B cell (primary cell): Measurements from ENCODE around the gene FAM111A. TPM values are rescaled to one million over a fixed set of nuclear protein-coding genes. Genes with fewer than 3 reads are reported as not detected.

ENCODE experiments used
- ATAC-seq: fragments of 200-7000 bp; cut with Tn5 transposase; one replicate; pipeline ENCODE4 v1.10.0; 2021; ENCODE audit warnings: low read depth, mild to moderate bottlenecking, moderate number of reproducible peaks, moderate library complexity
- CTCF ChIA-PET: fragments of 350-600 bp; sonication (Branson Sonifier 250); formaldehyde crosslinking; loops from one replicate; lab custom pipeline; 2021; ENCODE audit warnings: antibody characterized with exemption, inconsistent platforms; lab: Charles Lee
- POLR2A ChIA-PET: fragments of 350-600 bp; sonication (Branson Sonifier 250); formaldehyde crosslinking; loops from one replicate; lab custom pipeline; 2021; ENCODE audit warnings: antibody characterized with exemption; lab: Charles Lee
- DNase-seq: peaks from one replicate; pipeline ENCODE4 v3.0.0; 2013
- H2AFZ ChIP-seq: 2 replicates; pipeline ENCODE4 v1.6.1; 2012; ENCODE audit warnings: mild to moderate bottlenecking, low read depth, low read length; ENCODE audit not compliant: insufficient read depth, poor library complexity, severe bottlenecking
- H3K27ac ChIP-seq, 2 donors: 1 replicate in 1 of 2; 2 replicates in 1 of 2; pipeline ENCODE4 v1.5.1; 2012 to 2013; ENCODE audit warnings: low read length in 2 of 2, mild to moderate bottlenecking in 2 of 2, moderate library complexity in 1 of 2
- H3K27me3 ChIP-seq, 4 experiments: fragments of 200-600 bp in 1 of 4; sonication (generic) in 1 of 4; replicated peaks in 1 of 4; 1 replicate in 2 of 4; 2 replicates in 2 of 4; pipeline versions ENCODE4 v1.6.1 to v1.7.0; 2013 to 2016; ENCODE audit warnings: low read length in 3 of 4, mild to moderate bottlenecking in 2 of 4, mixed read lengths in 1 of 4, moderate library complexity in 1 of 4; ENCODE audit not compliant: insufficient read depth in 4 of 4, control insufficient read depth in 3 of 4; ENCODE audit errors: control extremely low read depth in 1 of 4
- H3K36me3 ChIP-seq, 2 experiments: replicated peaks in 1 of 2; 1 replicate in 1 of 2; 2 replicates in 1 of 2; pipeline versions ENCODE4 v1.6.1 to v1.7.1; 2013; ENCODE audit warnings: low read length in 1 of 2; ENCODE audit not compliant: insufficient read depth in 2 of 2, control insufficient read depth in 1 of 2; ENCODE audit errors: control extremely low read depth in 1 of 2, extremely low read depth in 1 of 2
- H3K4me1 ChIP-seq, 2 donors: fragments of 200-600 bp in 1 of 2; sonication (generic) in 1 of 2; 1 replicate in 1 of 2; 2 replicates in 1 of 2; pipeline versions ENCODE4 v1.5.1 to v1.6.1; 2013 to 2017; ENCODE audit warnings: low read length in 2 of 2; ENCODE audit not compliant: control insufficient read depth in 2 of 2, insufficient read depth in 2 of 2
- H3K4me2 ChIP-seq: replicated peaks from 2 replicates; pipeline ENCODE3; 2012; ENCODE audit warnings: mild to moderate bottlenecking, low read depth, low read length; ENCODE audit not compliant: poor library complexity, severe bottlenecking
- H3K4me3 ChIP-seq, 5 experiments: fragments of 200-600 bp in 1 of 5; sonication (generic) in 1 of 5; 1 replicate in 3 of 5; 2 replicates in 2 of 5; pipeline versions ENCODE4 v1.5.1 to v1.7.0; 2011 to 2016; ENCODE audit warnings: low read length in 4 of 5, mild to moderate bottlenecking in 4 of 5, low read depth in 2 of 5, control low read depth in 1 of 5, moderate library complexity in 1 of 5; ENCODE audit not compliant: insufficient read depth in 1 of 5; ENCODE audit errors: control extremely low read depth in 1 of 5, extremely low read depth in 1 of 5
- H3K79me2 ChIP-seq: fragments of 200-600 bp; sonication (generic); one replicate; pipeline ENCODE4 v1.6.0; 2016; ENCODE audit warnings: low read length; ENCODE audit not compliant: control insufficient read depth, insufficient read depth
- H3K9ac ChIP-seq: fragments of 200-600 bp; sonication (generic); 2 replicates; pipeline ENCODE4 v1.6.1; 2017; ENCODE audit warnings: mild to moderate bottlenecking, low read length, moderate library complexity
- H3K9me3 ChIP-seq, 3 donors: one replicate each; pipeline versions ENCODE4 v1.6.1 to v1.7.1; 2013; ENCODE audit warnings: low read length in 2 of 3; ENCODE audit not compliant: control insufficient read depth in 2 of 3, insufficient read depth in 1 of 3; ENCODE audit errors: control extremely low read depth in 1 of 3
- H4K20me1 ChIP-seq: 2 replicates; pipeline ENCODE4 v1.6.0; 2012; ENCODE audit warnings: mild to moderate bottlenecking, low read length; ENCODE audit not compliant: insufficient read depth, control insufficient read depth, poor library complexity, severe bottlenecking
- H3K27ac Mint-ChIP-seq: one replicate; pipeline ENCODE4 v1.8.0; 2021; ENCODE audit warnings: mixed read lengths
- H3K27me3 Mint-ChIP-seq: one replicate; pipeline ENCODE4 v1.8.0; 2021; ENCODE audit warnings: mixed read lengths
- H3K4me1 Mint-ChIP-seq: one replicate; pipeline ENCODE4 v1.8.0; 2021; ENCODE audit warnings: mixed read lengths
- H3K4me3 Mint-ChIP-seq: one replicate; pipeline ENCODE4 v1.8.0; 2021; ENCODE audit warnings: mixed read lengths
- H3K9me3 Mint-ChIP-seq: one replicate; pipeline ENCODE4 v1.8.0; 2022; ENCODE audit warnings: mixed read lengths; ENCODE audit not compliant: insufficient read depth
- EZH2 ChIP-seq: IDR thresholded peaks from 2 replicates; pipeline ENCODE4 v1.6.1; 2012; ENCODE audit warnings: borderline replicate concordance, low read depth, mild to moderate bottlenecking, moderate library complexity, low read length; ENCODE audit not compliant: insufficient read depth, poor library complexity, severe bottlenecking
- WGBS: methylation state at CpG from one replicate; pipeline ENCODE4 v1.1.5; 2013; ENCODE audit warnings: missing lambda C conversion rate; ENCODE audit not compliant: insufficient coverage; 5-methylcytosine and 5-hydroxymethylcytosine counted together
- intact Hi-C: fragments of 100-400 bp; cut with micrococcal nuclease; formaldehyde crosslinking; loops from one replicate; pipeline ENCODE4 v1.10.0; 2022
- polyA plus RNA-seq: library from polyadenylated mRNA; depleted of rRNA; stranded (reverse); fragments of >200 nt; gene quantifications from 2 replicates; pipeline ENCODE4 v1.2.3, GENCODE V29; 2012
- total RNA-seq, 2 donors: library from RNA; stranded (reverse); fragments of 120-200 nt in 1 of 2; gene quantifications; 1 replicate in 1 of 2; 2 replicates in 1 of 2; pipeline versions ENCODE4 v1.2.3 to v1.2.4, GENCODE V29; 2013 to 2022
- TF ChIP-seq, protein P1 (sequence below): fragments of 200-600 bp; IDR thresholded peaks from one replicate; pipeline ENCODE4 v1.8.0; 2022; ENCODE audit warnings: antibody characterized with exemption, mild to moderate bottlenecking

Gene FAM111A
- total and polyA plus RNA-seq, 2 donors (not counting 1 experiment from before 2014, with no cell fraction given): 57.0 to 120 TPM

DNA sequence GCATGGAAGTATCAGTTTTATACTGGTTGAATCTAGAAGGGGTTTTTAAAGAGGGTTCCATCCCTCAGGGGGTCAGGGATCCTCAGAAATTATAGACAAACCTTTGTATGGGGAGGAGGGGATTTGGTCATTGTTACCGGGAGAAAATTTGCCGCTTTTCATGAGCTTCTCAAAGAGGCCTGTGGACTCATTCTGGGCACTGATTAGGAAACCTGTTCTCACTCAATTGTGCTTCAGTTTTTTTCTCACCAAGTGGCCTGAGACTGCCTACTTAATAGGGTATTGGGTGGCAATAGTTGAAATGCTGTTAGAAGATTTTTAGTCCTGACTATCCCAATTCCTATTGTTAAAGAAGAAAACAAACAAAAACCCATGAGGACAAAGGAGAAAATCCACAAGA, 56.1 kb downstream of the FAM111A start:
- ATAC-seq: no peak
- Histone ChIP-seq H3K9ac (no peak overlapping the region), H3K9me3 (peaks cover 0 to 4% (median 0%) of the 10 kb centered on the region in 3 donors), H3K79me2 (peaks cover 33% of the 10 kb centered on the region), H3K27me3 (no peaks in the 10 kb centered on the region), H3K27ac (peak overlapping the region in 1 of 2 donors; percentile 2), H2AFZ (no peak overlapping the region), H3K4me3 (no peak overlapping the region), H3K4me1 (peaks cover 47 to 53% of the 10 kb centered on the region in 2 donors), H4K20me1 (no peaks in the 10 kb centered on the region), H3K36me3 (peaks cover 2 to 67% of the 10 kb centered on the region in 2 experiments), H3K4me2 (no peak overlapping the region)
- ChIA-PET CTCF (interaction anchor here (1.2 to 7.7 kb wide), 10 partner anchors 9 to 230 kb away, joined by 3 to 84 read pairs (median 5); partner anchors contain the start of gene DTX4), POLR2A (no interaction called here)
- Mint-ChIP-seq H3K4me3 (no peak overlapping the region), H3K4me1 (peaks cover 80% of the 10 kb centered on the region), H3K9me3 (no peaks in the 10 kb centered on the region), H3K27ac (peak overlapping the region; percentile 34), H3K27me3 (no peaks in the 10 kb centered on the region)
- 84% methylated on average over 2 of the region's 2 CpGs for WGBS
- TF ChIP-seq, protein P1, sequence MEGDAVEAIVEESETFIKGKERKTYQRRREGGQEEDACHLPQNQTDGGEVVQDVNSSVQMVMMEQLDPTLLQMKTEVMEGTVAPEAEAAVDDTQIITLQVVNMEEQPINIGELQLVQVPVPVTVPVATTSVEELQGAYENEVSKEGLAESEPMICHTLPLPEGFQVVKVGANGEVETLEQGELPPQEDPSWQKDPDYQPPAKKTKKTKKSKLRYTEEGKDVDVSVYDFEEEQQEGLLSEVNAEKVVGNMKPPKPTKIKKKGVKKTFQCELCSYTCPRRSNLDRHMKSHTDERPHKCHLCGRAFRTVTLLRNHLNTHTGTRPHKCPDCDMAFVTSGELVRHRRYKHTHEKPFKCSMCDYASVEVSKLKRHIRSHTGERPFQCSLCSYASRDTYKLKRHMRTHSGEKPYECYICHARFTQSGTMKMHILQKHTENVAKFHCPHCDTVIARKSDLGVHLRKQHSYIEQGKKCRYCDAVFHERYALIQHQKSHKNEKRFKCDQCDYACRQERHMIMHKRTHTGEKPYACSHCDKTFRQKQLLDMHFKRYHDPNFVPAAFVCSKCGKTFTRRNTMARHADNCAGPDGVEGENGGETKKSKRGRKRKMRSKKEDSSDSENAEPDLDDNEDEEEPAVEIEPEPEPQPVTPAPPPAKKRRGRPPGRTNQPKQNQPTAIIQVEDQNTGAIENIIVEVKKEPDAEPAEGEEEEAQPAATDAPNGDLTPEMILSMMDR: no peak
- no peak for TF ChIP-seq EZH2
- no peak for DNase-seq
- intact Hi-C loops: no loop called here

DNA sequence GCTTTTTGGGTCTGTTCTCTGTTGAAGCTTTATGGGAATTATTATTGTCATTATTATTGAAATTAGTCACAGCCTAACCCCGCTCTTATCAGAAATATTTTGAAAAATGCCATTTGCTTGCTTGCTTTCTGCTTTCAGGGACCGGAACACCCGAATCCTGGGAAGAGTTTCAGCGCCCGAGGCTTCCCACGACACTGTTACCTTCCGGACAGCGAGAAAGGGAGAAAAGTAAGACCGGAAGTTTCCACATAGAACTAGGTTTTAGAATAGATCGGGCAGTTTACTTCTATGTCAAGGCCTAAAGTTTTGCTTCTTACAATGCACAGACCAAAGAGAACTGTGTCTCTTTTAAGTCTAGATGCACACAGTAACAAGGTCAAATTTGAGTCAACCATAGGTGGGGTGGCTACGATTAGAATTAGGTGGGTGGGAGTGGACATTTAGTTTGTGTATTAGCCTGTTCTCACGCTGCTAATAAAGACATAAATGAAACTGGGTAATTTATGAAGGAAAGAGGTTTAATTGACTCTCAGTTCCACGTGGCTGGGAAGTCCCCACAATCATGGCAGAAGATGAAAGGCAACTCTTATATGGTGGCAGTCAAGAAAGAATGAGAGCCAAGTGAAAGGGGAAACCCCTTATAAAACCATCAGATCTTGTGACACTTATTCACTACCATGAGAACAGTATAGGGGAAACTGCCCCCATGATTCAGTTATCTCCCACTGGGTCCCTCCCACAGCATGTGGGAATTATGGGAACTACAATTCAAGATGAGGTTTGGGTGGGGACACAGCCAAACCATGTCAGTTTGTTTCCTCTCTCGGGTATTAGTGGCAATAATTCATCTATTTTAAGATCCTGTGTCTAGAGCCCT, 57.1 kb downstream of the FAM111A start:
- H3K9me3 Mint-ChIP-seq: no peaks in the 10 kb centered on the region
- Histone ChIP-seq H3K36me3 (peaks cover 2 to 69% of the 10 kb centered on the region in 2 experiments), H3K9me3 (peaks cover 0 to 4% (median 0%) of the 10 kb centered on the region in 3 donors), H3K79me2 (peaks cover 41% of the 10 kb centered on the region), H3K27ac (peak overlapping the region; percentile 42 to 73), H3K9ac (no peak overlapping the region), H3K4me3 (no peak overlapping the region), H3K4me1 (peaks cover 52 to 56% of the 10 kb centered on the region in 2 donors), H3K4me2 (peak overlapping the region; percentile 16), H3K27me3 (no peaks in the 10 kb centered on the region), H2AFZ (no peak overlapping the region), H4K20me1 (peaks cover 6% of the 10 kb centered on the region)
- ChIA-PET CTCF (interaction anchor here (1.0 to 7.7 kb wide), 12 partner anchors 10 to 229 kb away, joined by 3 to 84 read pairs (median 5); partner anchors contain the start of gene DTX4), POLR2A (interaction anchor here (0.8 kb wide), 1 partner anchor 13 kb away, joined by 3 read pairs; the partner anchor contains the start of gene MPEG1)
- ATAC-seq: peak; percentile 59
- TF ChIP-seq EZH2: no peak
- TF ChIP-seq, protein P1: no peak
- peak; percentile 77 for DNase-seq
- intact Hi-C loops: no loop called here
- peak overlapping the region; percentile 74 for H3K27ac Mint-ChIP-seq
- 91% methylated on average over 11 of the region's 14 CpGs for WGBS
- peak overlapping the region; percentile 23 for H3K4me3 Mint-ChIP-seq
- peaks cover 91% of the 10 kb centered on the region for H3K4me1 Mint-ChIP-seq
- H3K27me3 Mint-ChIP-seq: no peaks in the 10 kb centered on the region
